H9 (cell line): ENCODE measurements around the gene ARID4A. TPM values are rescaled to one million over a fixed set of nuclear protein-coding genes. Genes with fewer than 3 reads are reported as not detected.

Source experiments
- DNase-seq: peaks from one replicate; pipeline ENCODE4 v3.0.0-alpha.2; 2017
- H2AFZ ChIP-seq: one replicate; pipeline ENCODE4 v1.6.1; 2013; ENCODE audit warnings: mild to moderate bottlenecking, low read length, control low read depth, moderate library complexity
- H2AK5ac ChIP-seq: 2 replicates; pipeline ENCODE4 v1.6.1; 2013; ENCODE audit warnings: low read length, control low read depth, mixed read lengths; ENCODE audit not compliant: insufficient read length
- H2BK120ac ChIP-seq: one replicate; pipeline ENCODE4 v1.6.1; 2013; ENCODE audit warnings: low read depth, mild to moderate bottlenecking, low read length, control low read depth, inconsistent platforms; ENCODE audit not compliant: poor library complexity, severe bottlenecking
- H2BK12ac ChIP-seq: 2 replicates; pipeline ENCODE4 v1.6.1; 2013; ENCODE audit warnings: low read length, control low read depth, mixed read lengths, low read depth; ENCODE audit not compliant: insufficient read length
- H2BK15ac ChIP-seq: 2 replicates; pipeline ENCODE4 v1.6.1; 2013; ENCODE audit warnings: low read depth, low read length, control low read depth
- H2BK20ac ChIP-seq: one replicate; pipeline ENCODE4 v1.6.1; 2013; ENCODE audit warnings: low read depth, mild to moderate bottlenecking, low read length, control low read depth, inconsistent platforms; ENCODE audit not compliant: poor library complexity, severe bottlenecking
- H2BK5ac ChIP-seq: 2 replicates; pipeline ENCODE4 v1.6.1; 2013; ENCODE audit warnings: low read length, control low read depth, mixed read lengths; ENCODE audit not compliant: insufficient read length
- H3K14ac ChIP-seq: 2 replicates; pipeline ENCODE4 v1.6.1; 2013; ENCODE audit warnings: low read length, control low read depth; ENCODE audit not compliant: insufficient read depth
- H3K18ac ChIP-seq: 2 replicates; pipeline ENCODE4 v1.6.1; 2013; ENCODE audit warnings: low read depth, mild to moderate bottlenecking, mixed read lengths, low read length, control low read depth; ENCODE audit not compliant: insufficient read length
- H3K23ac ChIP-seq: 2 replicates; pipeline ENCODE4 v1.6.1; 2013; ENCODE audit warnings: low read length, control low read depth, mixed read lengths, low read depth; ENCODE audit not compliant: insufficient read length
- H3K23me2 ChIP-seq: 2 replicates; pipeline ENCODE4 v1.6.1; 2013; ENCODE audit warnings: low read depth, mild to moderate bottlenecking, mixed read lengths, low read length, control low read depth; ENCODE audit not compliant: insufficient read length, poor library complexity, severe bottlenecking
- H3K27ac ChIP-seq: 2 replicates; pipeline ENCODE4 v1.5.1; 2013; ENCODE audit warnings: low read length, control low read depth, mixed read lengths, low read depth; ENCODE audit not compliant: insufficient read length
- H3K27me3 ChIP-seq: 2 replicates; pipeline ENCODE4 v1.6.1; 2013; ENCODE audit warnings: low read length, control low read depth, inconsistent platforms; ENCODE audit not compliant: insufficient read depth
- H3K4ac ChIP-seq: 2 replicates; pipeline ENCODE4 v1.6.1; 2013; ENCODE audit warnings: low read depth, mild to moderate bottlenecking, control low read depth, inconsistent platforms, low read length, moderate library complexity
- H3K4me1 ChIP-seq: 2 replicates; pipeline ENCODE4 v1.6.1; 2013; ENCODE audit warnings: low read length, control low read depth, inconsistent platforms; ENCODE audit not compliant: insufficient read depth
- H3K4me2 ChIP-seq: 2 replicates; pipeline ENCODE4 v1.6.1; 2013; ENCODE audit warnings: low read length, control low read depth, mixed read lengths; ENCODE audit not compliant: insufficient read length, insufficient read depth
- H3K56ac ChIP-seq: 2 replicates; pipeline ENCODE4 v1.6.1; 2013; ENCODE audit warnings: low read depth, mild to moderate bottlenecking, mixed read lengths, low read length, control low read depth; ENCODE audit not compliant: insufficient read length
- H3K79me1 ChIP-seq: 2 replicates; pipeline ENCODE4 v1.6.1; 2013; ENCODE audit warnings: low read depth, mild to moderate bottlenecking, moderate library complexity, low read length, control low read depth, inconsistent platforms; ENCODE audit not compliant: insufficient read depth, poor library complexity, severe bottlenecking
- H3K79me2 ChIP-seq: 2 replicates; pipeline ENCODE4 v1.6.1; 2013; ENCODE audit warnings: low read length, control low read depth, inconsistent platforms; ENCODE audit not compliant: insufficient read depth
- H3K9ac ChIP-seq: 2 replicates; pipeline ENCODE4 v1.6.1; 2013; ENCODE audit warnings: low read length, control low read depth, mixed read lengths; ENCODE audit not compliant: insufficient read length; ENCODE audit errors: extremely low read depth
- H3K9me3 ChIP-seq: one replicate; pipeline ENCODE4 v1.6.1; 2013; ENCODE audit warnings: low read depth, low read length, inconsistent platforms; ENCODE audit not compliant: control insufficient read depth
- H3T11ph ChIP-seq: one replicate; pipeline ENCODE4 v1.6.1; 2013; ENCODE audit warnings: mild to moderate bottlenecking, low read length, control low read depth, inconsistent platforms
- H4K20me1 ChIP-seq: one replicate; pipeline ENCODE4 v1.6.1; 2013; ENCODE audit not compliant: control insufficient read depth, insufficient read length, insufficient read depth
- H4K5ac ChIP-seq: 2 replicates; pipeline ENCODE4 v1.6.1; 2013; ENCODE audit warnings: low read depth, mild to moderate bottlenecking, mixed read lengths, low read length, control low read depth; ENCODE audit not compliant: insufficient read length
- H4K8ac ChIP-seq: replicated peaks from 2 replicates; pipeline ENCODE4 v1.6.1; 2013; ENCODE audit warnings: low read length, control low read depth, mixed read lengths, low read depth; ENCODE audit not compliant: insufficient read length
- H4K91ac ChIP-seq: 2 replicates; pipeline ENCODE4 v1.6.1; 2013; ENCODE audit warnings: low read depth, mild to moderate bottlenecking, moderate library complexity, mixed read lengths, low read length, control low read depth; ENCODE audit not compliant: insufficient read length
- H3K27ac Mint-ChIP-seq, 3 experiments: 2 replicates in 2 of 3; 3 replicates in 1 of 3; pipeline ENCODE4 v1.8.0; 2020 to 2021; ENCODE audit warnings: mixed read lengths in 3 of 3, mild to moderate bottlenecking in 1 of 3, moderate library complexity in 1 of 3
- H3K27me3 Mint-ChIP-seq: 2 replicates; pipeline ENCODE4 v1.8.0; 2021; ENCODE audit warnings: low read depth, mild to moderate bottlenecking, moderate library complexity, mixed read lengths
- H3K36me3 Mint-ChIP-seq, 3 experiments: 2 replicates in 2 of 3; 3 replicates in 1 of 3; pipeline ENCODE4 v1.8.0; 2020 to 2021; ENCODE audit warnings: low read depth in 3 of 3, mixed read lengths in 3 of 3; ENCODE audit not compliant: insufficient read depth in 1 of 3
- H3K4me1 Mint-ChIP-seq, 2 experiments: 2 replicates each; pipeline ENCODE4 v1.8.0; 2020; ENCODE audit warnings: mixed read lengths in 2 of 2
- H3K4me3 Mint-ChIP-seq, 2 experiments: 2 replicates in 1 of 2; 3 replicates in 1 of 2; pipeline ENCODE4 v1.8.0; 2020 to 2021; ENCODE audit warnings: mild to moderate bottlenecking in 2 of 2, mixed read lengths in 2 of 2, moderate library complexity in 1 of 2
- H3K9me3 Mint-ChIP-seq, 2 experiments: 2 replicates in 1 of 2; 3 replicates in 1 of 2; pipeline ENCODE4 v1.8.0; 2020; ENCODE audit warnings: mild to moderate bottlenecking in 2 of 2, mixed read lengths in 2 of 2, moderate library complexity in 1 of 2
- CTCF ChIP-seq: fragments of 200-600 bp; sonication (generic); conservative IDR thresholded peaks from 3 replicates; pipeline ENCODE4 v1.8.0; 2021; ENCODE audit warnings: antibody characterized with exemption, mild to moderate bottlenecking
- WGBS: extraction: QIAGEN DNeasy Blood & Tissue Kit; methylation state at CpG from one replicate; pipeline ENCODE4 v1.1.7; 2013; ENCODE audit warnings: missing lambda C conversion rate, low lambda C conversion rate, mixed read lengths; ENCODE audit not compliant: insufficient read length; ENCODE audit errors: extremely low coverage; 5-methylcytosine and 5-hydroxymethylcytosine counted together
- long read RNA-seq: library from polyadenylated mRNA; unstranded; transcript quantifications from one replicate; pipeline ENCODE4 v2.0.0, GENCODE V29; 2020
- total RNA-seq: library from RNA; stranded (reverse); gene quantifications from 2 replicates; pipeline ENCODE4 v1.2.1, GENCODE V29; 2021

Gene ARID4A
- 12.9 and 13.2 TPM in 2 replicates for total RNA-seq
- long read RNA-seq, partial matches to known transcripts, result 53 of 66 reads
- long read RNA-seq, other reads (novel, unspliced or antisense), result 13 of 66 reads

GRCh38 chr14:58298477-58299400, at the start of gene ARID4A:
Gene ARID4A (plus strand): TSS chr14:58298555. CDS start chr14:58299855, 1,300 bp downstream.
- peaks cover 11 to 15% of the 10 kb centered on the region in 2 experiments for H3K4me1 Mint-ChIP-seq
- H3K56ac ChIP-seq, result peak within 1 kb of the TSS; percentile 96
- H4K5ac ChIP-seq, result peak within 1 kb of the TSS; percentile 99
- peak within 1 kb of the TSS in 1 of 2 experiments; percentile 98; a peak in 3 of 5 replicates for H3K4me3 Mint-ChIP-seq
- H3K9me3 ChIP-seq, result no peaks in the 10 kb centered on the region
- H2BK120ac ChIP-seq, result peak within 1 kb of the TSS; percentile 78
- peak within 1 kb of the TSS; percentile 98 for H3K18ac ChIP-seq
- no CpG with 5 or more reads among the region's 79 CpGs for WGBS
- 0 out of 7 replicates have a peak within 1 kb of the TSS, but pooled peaks of 1 of the 3 experiments have one; percentile 70 for H3K27ac Mint-ChIP-seq
- H2BK5ac ChIP-seq, result peak within 1 kb of the TSS; percentile 85
- DNase-seq, result peak; percentile 41
- H4K20me1 ChIP-seq, result no peaks in the 10 kb centered on the region
- H3K14ac ChIP-seq, result peak within 1 kb of the TSS; percentile 95
- H3K4me2 ChIP-seq, result peak within 1 kb of the TSS; percentile 85
- H3K23me2 ChIP-seq, result peaks cover 4% of the 10 kb centered on the region
- no peaks in the 10 kb centered on the region for H3K27me3 ChIP-seq
- H3K27ac ChIP-seq, result peak within 1 kb of the TSS; percentile 94
- no peak within 1 kb of the TSS for H2AK5ac ChIP-seq
- H2AFZ ChIP-seq, result peak within 1 kb of the TSS; percentile 12
- no peaks in the 10 kb centered on the region for H3K4me1 ChIP-seq
- H3K23ac ChIP-seq, result no peak within 1 kb of the TSS
- peaks cover 4% of the 10 kb centered on the region for H3K79me1 ChIP-seq
- no peak within 1 kb of the TSS for H4K8ac ChIP-seq
- H3K36me3 Mint-ChIP-seq, result peaks cover 25 to 32% (median 30%) of the 10 kb centered on the region in 3 experiments
- H3K9me3 Mint-ChIP-seq, result no peaks in the 10 kb centered on the region; a peak in 1 of 5 replicates
- no peak within 1 kb of the TSS for H2BK15ac ChIP-seq
- no peaks in the 10 kb centered on the region for H3K27me3 Mint-ChIP-seq
- H4K91ac ChIP-seq, result no peak within 1 kb of the TSS
- H3K4ac ChIP-seq, result no peak within 1 kb of the TSS
- H3K9ac ChIP-seq, result peak within 1 kb of the TSS; percentile 96
- H2BK12ac ChIP-seq, result no peak within 1 kb of the TSS
- H2BK20ac ChIP-seq, result no peak within 1 kb of the TSS
- H3T11ph ChIP-seq, result peak within 1 kb of the TSS; percentile 3
- TF ChIP-seq CTCF, result no peak
- peaks cover 28% of the 10 kb centered on the region; the same call in 1 of the 2 replicates for H3K79me2 ChIP-seq
